Measurements from ENCODE around the gene PPEF1.
"Not testable (repeated sequence)": the region's sequence is repeated elsewhere in the genome, so short reads cannot be mapped to it uniquely, and the experiment has no call there.

PPEF1 gene

GRCh38 chrX:18799911-18800310 lies 92.5 kb downstream of the PPEF1 start:
- DNase-seq, result no peak

- DNase-seq, result no peak
Measured at GRCh38 chrX:18809641-18810040, 102.2 kb downstream of the PPEF1 start.

- DNase-seq, result no peak
Measured at GRCh38 chrX:18810416-18810815, 103.0 kb downstream of the PPEF1 start.

DNA sequence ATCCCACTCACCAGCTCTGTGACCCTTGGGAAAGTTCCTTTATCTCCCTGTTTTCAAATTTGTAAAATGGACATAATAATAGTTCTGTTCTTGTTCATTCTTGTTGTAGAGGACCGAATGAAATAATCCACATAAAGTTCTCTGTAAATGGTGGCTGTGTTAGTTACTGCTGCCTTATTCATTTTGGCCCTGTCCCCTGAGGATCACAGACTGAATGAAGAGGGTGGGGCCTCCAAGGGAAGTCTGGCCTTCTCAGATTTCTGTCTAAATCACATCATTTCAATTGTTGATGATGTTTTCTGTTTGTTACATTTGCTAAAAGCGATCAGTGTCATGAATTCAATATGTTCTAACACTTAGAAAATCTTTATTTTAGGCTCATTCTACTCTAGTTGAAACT lies 117.9 kb downstream of the PPEF1 start:
- DNase-seq, result no peak

GRCh38 chrX:18828832-18829404 lies 121.5 kb downstream of the PPEF1 start:
- DNase-seq, result no peak

- no peak for DNase-seq
Measured at GRCh38 chrX:18833071-18833731, 125.8 kb downstream of the PPEF1 start.

GRCh38 chrX:18847901-18848300 lies 140.5 kb downstream of the PPEF1 start:
- DNase-seq, result not testable (repeated sequence)

DNA sequence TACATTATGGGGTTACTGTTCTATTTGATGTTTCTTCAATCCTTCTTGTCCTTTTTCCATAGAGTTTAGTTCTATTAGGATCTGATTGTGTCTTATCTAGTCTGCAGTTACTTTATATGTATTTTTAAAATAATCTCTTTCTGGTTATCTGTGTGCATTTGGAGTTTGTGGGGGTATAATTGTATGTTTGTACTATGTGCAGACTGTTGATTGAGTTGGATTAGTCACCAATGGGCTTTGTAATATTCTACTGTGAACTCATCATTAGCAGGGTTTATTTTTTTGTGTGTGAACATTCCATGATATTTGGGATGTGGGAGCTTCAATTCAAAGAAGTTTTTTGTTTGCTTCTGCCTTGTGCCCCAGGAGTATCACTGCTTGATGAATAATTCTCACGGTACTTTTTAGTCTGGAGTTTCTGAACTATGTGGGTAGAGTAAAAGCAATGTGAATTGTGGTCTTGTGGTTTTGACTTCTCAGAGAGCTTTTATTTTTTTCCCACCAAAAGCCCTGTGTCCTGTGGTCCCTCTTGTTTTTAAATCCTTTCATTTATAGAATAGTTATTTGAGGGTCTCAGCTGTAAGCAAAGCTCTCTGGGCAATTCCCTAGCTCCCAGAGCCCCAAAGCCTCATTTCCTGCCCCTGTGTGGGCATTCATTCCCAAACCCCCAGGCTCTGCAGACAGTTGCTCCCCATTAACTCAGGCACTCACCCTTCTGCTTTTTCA lies 148.6 kb downstream of the PPEF1 start:
- no peak for DNase-seq

GRCh38 chrX:18856645-18856997 lies 149.2 kb downstream of the PPEF1 start:
- no peak for DNase-seq

DNA sequence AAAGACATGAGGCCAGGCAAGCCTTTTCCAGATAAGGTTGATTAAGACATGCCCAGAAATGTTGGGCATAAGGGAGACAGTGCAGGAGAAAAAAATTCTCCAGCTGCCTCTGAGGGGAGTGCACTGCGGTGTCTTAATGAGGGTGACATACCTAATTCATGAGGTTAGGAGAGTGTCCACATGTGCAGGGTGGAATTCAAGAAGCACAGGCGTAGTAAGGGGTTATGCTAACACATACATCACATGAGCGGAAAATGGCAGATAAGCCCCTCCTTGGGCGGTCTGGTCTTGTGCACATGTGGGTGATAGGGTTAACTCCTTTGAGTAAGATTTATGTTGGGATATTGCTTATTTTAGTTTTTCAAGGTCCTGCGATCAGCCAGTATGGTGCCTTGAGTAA lies 154.1 kb downstream of the PPEF1 start:
- DNase-seq, result no peak

- no peak for DNase-seq
Measured at GRCh38 chrX:18864390-18864920, 157.0 kb downstream of the PPEF1 start.

DNA sequence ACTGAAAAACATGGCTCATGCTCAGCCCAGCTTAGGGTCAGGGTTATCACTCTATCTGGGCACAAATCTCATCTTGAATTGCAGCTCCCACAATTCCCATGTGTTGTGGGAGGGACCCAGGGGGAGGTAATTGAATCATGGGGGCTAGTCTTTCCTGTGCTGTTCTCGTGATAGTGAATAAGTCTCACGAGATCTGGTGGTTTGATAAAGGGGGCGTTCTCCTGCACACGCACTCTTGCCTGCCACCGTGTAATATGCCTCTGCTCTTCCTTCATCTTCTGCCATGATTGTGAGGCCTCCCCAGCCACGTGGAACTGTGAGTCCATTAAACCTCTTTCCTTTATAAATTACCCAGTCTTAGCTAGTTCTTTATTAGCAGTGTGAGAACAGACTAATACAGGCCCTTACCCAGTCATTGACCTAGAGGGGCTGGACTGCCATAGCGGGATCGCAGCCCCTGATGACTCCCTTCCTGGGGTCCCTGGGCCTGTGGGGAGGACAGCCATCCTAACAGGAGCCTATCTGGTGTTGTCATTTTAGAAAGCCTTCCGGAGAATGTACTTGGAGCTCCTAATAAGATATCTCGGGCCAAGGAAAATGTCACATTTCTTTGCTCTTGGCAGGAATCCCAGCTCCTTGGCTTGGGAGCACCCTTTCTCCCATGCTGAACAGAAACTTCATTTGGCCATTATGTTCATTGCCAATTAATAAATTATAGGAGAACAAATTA lies 163.9 kb downstream of the PPEF1 start:
- DNase-seq, result no peak

GRCh38 chrX:18871970-18872369 lies 164.5 kb downstream of the PPEF1 start:
- no peak for DNase-seq

GRCh38 chrX:18872621-18873020 lies 165.2 kb downstream of the PPEF1 start:
- no peak for DNase-seq

DNA sequence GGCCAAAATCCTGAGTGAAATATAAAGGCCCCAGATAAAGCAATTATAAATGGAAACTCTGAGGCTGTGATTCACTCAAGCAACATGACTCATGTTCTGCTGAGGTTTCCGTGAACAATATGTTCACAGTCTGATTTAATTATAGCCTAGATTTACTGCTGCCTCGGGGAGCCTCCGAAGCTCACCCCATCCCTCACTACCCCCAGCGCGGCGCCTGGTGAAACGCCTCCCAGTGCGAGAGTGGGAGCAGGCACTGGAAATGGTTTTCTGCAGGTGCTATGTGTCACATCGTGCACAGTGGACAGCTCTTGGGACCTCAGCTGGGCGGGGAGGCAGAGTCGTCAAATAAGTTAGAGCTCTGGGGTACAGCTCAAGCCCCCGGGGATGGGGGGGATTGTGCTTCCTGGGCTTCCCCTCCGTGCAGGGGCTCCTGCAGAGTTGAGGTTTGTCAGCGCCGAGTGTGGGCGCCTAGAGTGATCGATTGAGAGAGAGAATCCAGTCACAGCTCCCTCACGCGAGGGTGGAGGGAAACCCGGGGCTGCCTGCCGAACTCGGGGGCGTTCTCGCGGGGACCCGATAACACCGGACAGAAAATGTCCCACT lies 165.8 kb downstream of the PPEF1 start:
- DNase-seq, result no peak

- DNase-seq, result no peak
Measured at GRCh38 chrX:18873836-18874235, 166.4 kb downstream of the PPEF1 start.

DNA sequence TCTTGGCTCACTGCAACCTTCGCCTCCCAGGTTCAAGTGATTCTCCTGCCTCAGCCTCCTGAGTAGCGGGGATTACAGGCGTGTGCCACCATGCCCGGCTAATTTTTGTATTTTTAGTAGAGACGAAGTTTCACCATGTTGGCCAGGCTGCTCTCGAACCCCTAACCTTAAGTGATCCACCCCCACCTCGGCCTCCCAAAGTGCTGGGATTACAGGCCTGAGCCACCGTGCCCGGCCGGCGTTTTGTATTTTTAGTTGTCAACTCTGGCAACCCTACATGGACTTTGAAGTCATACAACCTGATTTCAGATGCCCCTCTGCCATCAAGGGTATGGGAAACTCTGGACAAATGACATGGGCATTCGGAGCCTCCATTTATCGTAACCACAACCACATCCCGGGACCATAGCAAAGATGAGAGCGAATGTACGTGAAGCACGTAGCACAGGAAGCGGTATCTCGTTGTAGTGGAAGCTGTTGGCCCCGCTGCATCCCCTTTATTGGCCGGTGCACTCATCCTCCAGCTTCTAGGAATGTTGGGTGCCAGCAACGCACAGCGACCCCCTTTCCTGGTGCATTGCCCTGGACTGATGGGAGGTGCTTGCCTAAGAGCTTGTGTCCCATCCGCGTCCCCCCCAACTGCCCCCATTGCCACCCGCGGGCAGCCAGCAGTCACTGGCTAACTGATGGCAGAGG lies 167.3 kb downstream of the PPEF1 start:
- no peak for DNase-seq

DNA sequence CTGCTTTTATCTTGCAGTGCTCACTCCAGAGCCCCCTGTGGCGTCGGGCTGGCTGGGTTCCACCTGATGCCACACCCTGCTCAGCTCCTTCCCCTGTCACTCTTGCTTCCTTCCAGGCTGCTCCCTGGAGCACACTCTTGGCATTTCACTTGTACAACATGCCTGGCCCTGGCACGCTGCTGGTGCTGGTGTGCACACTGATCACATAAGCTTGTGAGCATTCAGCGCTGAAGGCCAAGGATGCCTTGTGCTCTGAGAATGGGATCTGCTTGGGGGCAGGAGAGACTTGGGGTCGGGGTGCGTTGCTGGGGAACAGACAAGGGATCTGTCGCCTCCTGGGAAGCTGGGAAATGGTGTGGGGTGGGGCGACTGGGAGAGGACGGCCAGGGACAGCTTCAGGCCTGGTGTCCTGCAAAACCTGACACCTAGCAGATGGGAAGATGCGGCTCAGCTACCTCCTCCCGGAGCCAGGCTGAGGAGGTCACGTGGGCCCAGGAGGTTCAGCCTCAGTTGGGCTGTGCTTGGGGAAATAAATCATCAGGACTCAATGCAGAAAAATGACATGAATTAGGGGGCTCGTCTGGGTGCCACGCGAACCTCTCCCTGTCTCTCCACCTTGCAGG lies 167.9 kb downstream of the PPEF1 start:
- no peak for DNase-seq

DNA sequence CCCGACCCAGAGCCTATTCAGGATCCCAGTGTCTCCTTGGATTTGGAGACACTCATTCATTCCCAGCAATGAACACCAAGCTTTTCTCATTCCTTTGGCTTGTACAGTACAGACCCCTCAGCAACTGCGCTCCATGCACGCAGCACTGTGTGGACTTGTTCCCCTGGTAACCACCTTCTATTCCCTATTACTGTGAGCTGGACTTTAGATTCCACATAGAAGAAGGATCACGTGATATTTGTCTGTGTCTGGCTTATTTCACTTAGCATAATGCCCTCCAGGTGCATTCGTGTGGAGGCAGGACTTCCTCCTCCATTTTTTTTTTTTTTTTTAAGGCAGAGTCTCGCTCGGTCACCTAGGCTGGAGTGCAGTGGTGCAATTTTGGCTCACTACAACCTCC lies 170.0 kb downstream of the PPEF1 start:
- DNase-seq, result no peak
